Measurements from ENCODE around the gene CADM1.

DNA sequence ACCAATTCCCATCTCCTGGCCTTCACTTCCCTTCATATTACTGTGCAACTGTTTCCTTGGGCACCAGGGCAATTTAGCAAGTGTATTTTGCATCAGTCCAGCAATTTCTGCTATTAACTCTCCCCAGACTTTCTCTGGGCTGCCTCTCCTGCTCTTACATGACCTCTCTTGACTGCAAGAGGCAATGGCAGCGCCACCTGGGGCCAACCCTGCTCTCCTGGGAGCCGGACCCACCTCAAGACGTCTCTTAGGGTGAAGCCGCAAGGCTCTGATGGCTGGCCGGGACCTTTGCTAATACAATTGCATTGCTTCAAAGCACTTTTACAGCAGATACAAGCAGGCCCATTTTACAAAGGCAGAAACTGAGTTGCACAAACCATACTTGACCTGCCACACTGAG, 360.2 kb downstream of the CADM1 start:
- TF ChIP-seq CTCF (IDR thresholded peaks at IDR 0.05; ENCODE audit: low read length) (no peak), EZH2phosphoT487 (IDR thresholded peaks at IDR 0.05; ENCODE audit: low read length) (no peak), EZH2 (optimal IDR thresholded peaks at IDR 0.05; ENCODE audit: low read depth, low read length) (no peak)
